Muscle layer of colon (tissue), 2 donors: ENCODE measurements around the gene CPPED1.

Source experiments
- H3K27ac ChIP-seq: one replicate; pipeline ENCODE4 v1.7.0; 2013; ENCODE audit warnings: low read depth, mild to moderate bottlenecking, low read length, moderate library complexity
- H3K27me3 ChIP-seq, 2 donors: one replicate each; pipeline ENCODE4 v1.7.0; 2013; ENCODE audit warnings: low read length in 2 of 2, mild to moderate bottlenecking in 2 of 2; ENCODE audit not compliant: insufficient read depth in 2 of 2, control insufficient read depth in 1 of 2
- H3K36me3 ChIP-seq: one replicate; pipeline ENCODE4 v1.7.0; 2013; ENCODE audit warnings: mild to moderate bottlenecking, low read length; ENCODE audit not compliant: insufficient read depth
- H3K4me1 ChIP-seq: one replicate; pipeline ENCODE4 v1.7.0; 2013; ENCODE audit warnings: mild to moderate bottlenecking, low read length; ENCODE audit not compliant: insufficient read depth
- H3K4me3 ChIP-seq, 2 donors: one replicate each; pipeline ENCODE4 v1.7.0; 2013; ENCODE audit warnings: low read length in 2 of 2, low read depth in 1 of 2, mild to moderate bottlenecking in 1 of 2, moderate library complexity in 1 of 2
- H3K9ac ChIP-seq: one replicate; pipeline ENCODE4 v1.7.0; 2013; ENCODE audit warnings: low read length
- H3K9me3 ChIP-seq: one replicate; pipeline ENCODE4 v1.7.0; 2013; ENCODE audit warnings: mild to moderate bottlenecking, low read length
- donor health status: abdominal sarcoma.
- donor health status: Adenocarcinoma of cecum.

The CPPED1 gene

GRCh38 chr16:12653820-12654392, 149.8 kb downstream of the CPPED1 start:
- H3K27ac ChIP-seq: no peak overlapping the region
- H3K9me3 ChIP-seq: peaks cover 12% of the 10 kb centered on the region
- H3K4me1 ChIP-seq: no peaks in the 10 kb centered on the region
- no peaks in the 10 kb centered on the region for H3K27me3 ChIP-seq
- no peaks in the 10 kb centered on the region for H3K36me3 ChIP-seq
- H3K9ac ChIP-seq: no peak overlapping the region
- H3K4me3 ChIP-seq: no peak overlapping the region

GRCh38 chr16:12652924-12653323, 150.8 kb downstream of the CPPED1 start:
- H3K27ac ChIP-seq: no peak overlapping the region
- peaks cover 6% of the 10 kb centered on the region for H3K9me3 ChIP-seq
- H3K9ac ChIP-seq: no peak overlapping the region
- H3K4me1 ChIP-seq: no peaks in the 10 kb centered on the region
- no peaks in the 10 kb centered on the region for H3K36me3 ChIP-seq
- H3K4me3 ChIP-seq: no peak overlapping the region
- H3K27me3 ChIP-seq: no peaks in the 10 kb centered on the region

GRCh38 chr16:12651765-12652512, 151.7 kb downstream of the CPPED1 start:
- H3K9me3 ChIP-seq: no peaks in the 10 kb centered on the region
- no peaks in the 10 kb centered on the region for H3K36me3 ChIP-seq
- H3K27me3 ChIP-seq: no peaks in the 10 kb centered on the region
- no peak overlapping the region for H3K4me3 ChIP-seq
- no peak overlapping the region for H3K27ac ChIP-seq
- no peak overlapping the region for H3K9ac ChIP-seq
- no peaks in the 10 kb centered on the region for H3K4me1 ChIP-seq

- no peaks in the 10 kb centered on the region for H3K36me3 ChIP-seq
- no peaks in the 10 kb centered on the region for H3K4me1 ChIP-seq
- H3K4me3 ChIP-seq: no peak overlapping the region
- H3K9ac ChIP-seq: no peak overlapping the region
- no peaks in the 10 kb centered on the region for H3K27me3 ChIP-seq
- no peak overlapping the region for H3K27ac ChIP-seq
- no peaks in the 10 kb centered on the region for H3K9me3 ChIP-seq
Observed at GRCh38 chr16:12649356-12649755, 154.3 kb downstream of the CPPED1 start.

- Histone ChIP-seq H3K27ac (no peak overlapping the region), H3K4me3 (no peak overlapping the region)
Observed at GRCh38 chr16:12646490-12647274, 157.0 kb downstream of the CPPED1 start.

GRCh38 chr16:12646098-12646489, 157.6 kb downstream of the CPPED1 start:
- Histone ChIP-seq H3K9ac (no peak overlapping the region), H3K27ac (no peak overlapping the region), H3K4me3 (no peak overlapping the region), H3K27me3 (no peaks in the 10 kb centered on the region), H3K9me3 (no peaks in the 10 kb centered on the region), H3K36me3 (no peaks in the 10 kb centered on the region), H3K4me1 (no peaks in the 10 kb centered on the region)

More at GRCh38 chr16:12646490-12647274, 157.0 kb downstream of the CPPED1 start:
- Histone ChIP-seq H3K27me3 (no peaks in the 10 kb centered on the region), H3K36me3 (no peaks in the 10 kb centered on the region), H3K9me3 (no peaks in the 10 kb centered on the region), H3K4me1 (no peaks in the 10 kb centered on the region), H3K9ac (no peak overlapping the region)

- Histone ChIP-seq H3K27ac (no peak overlapping the region), H3K27me3 (no peaks in the 10 kb centered on the region), H3K9ac (no peak overlapping the region), H3K4me1 (no peaks in the 10 kb centered on the region), H3K36me3 (no peaks in the 10 kb centered on the region), H3K4me3 (no peak overlapping the region), H3K9me3 (no peaks in the 10 kb centered on the region)
Observed at GRCh38 chr16:12643034-12643455, 160.6 kb downstream of the CPPED1 start.

GRCh38 chr16:12639044-12639443, 164.6 kb downstream of the CPPED1 start:
- no peak overlapping the region for H3K27ac ChIP-seq
- no peak overlapping the region for H3K9ac ChIP-seq
- no peaks in the 10 kb centered on the region for H3K36me3 ChIP-seq
- no peaks in the 10 kb centered on the region for H3K27me3 ChIP-seq
- no peaks in the 10 kb centered on the region for H3K9me3 ChIP-seq
- no peak overlapping the region for H3K4me3 ChIP-seq
- H3K4me1 ChIP-seq: no peaks in the 10 kb centered on the region

GRCh38 chr16:12637002-12637401, 166.7 kb downstream of the CPPED1 start:
- Histone ChIP-seq H3K27ac (no peak overlapping the region), H3K36me3 (no peaks in the 10 kb centered on the region), H3K4me1 (no peaks in the 10 kb centered on the region), H3K9ac (no peak overlapping the region), H3K9me3 (no peaks in the 10 kb centered on the region), H3K27me3 (no peaks in the 10 kb centered on the region), H3K4me3 (no peak overlapping the region)

GRCh38 chr16:12629271-12629670, 174.4 kb downstream of the CPPED1 start:
- no peak overlapping the region for H3K27ac ChIP-seq
- no peaks in the 10 kb centered on the region for H3K36me3 ChIP-seq
- H3K4me3 ChIP-seq: no peak overlapping the region
- H3K9me3 ChIP-seq: no peaks in the 10 kb centered on the region
- no peaks in the 10 kb centered on the region for H3K27me3 ChIP-seq
- H3K4me1 ChIP-seq: no peaks in the 10 kb centered on the region
- H3K9ac ChIP-seq: no peak overlapping the region

GRCh38 chr16:12628536-12628935, 175.2 kb downstream of the CPPED1 start:
- Histone ChIP-seq H3K4me1 (no peaks in the 10 kb centered on the region), H3K27me3 (no peaks in the 10 kb centered on the region), H3K4me3 (no peak overlapping the region), H3K9ac (no peak overlapping the region), H3K9me3 (no peaks in the 10 kb centered on the region), H3K27ac (no peak overlapping the region), H3K36me3 (no peaks in the 10 kb centered on the region)
